Fibroblast of lung (primary cell): Measurements from ENCODE around the gene UAP1. TPM values are rescaled to one million over a fixed set of nuclear protein-coding genes. Genes with fewer than 3 reads are reported as not detected.
"Not testable (repeated sequence)": the region's sequence is repeated elsewhere in the genome, so short reads cannot be mapped to it uniquely, and the experiment has no call there.

Experiments
- DNase-seq, 2 donors: peaks; one replicate each; pipeline versions ENCODE4 v3.0.0 to v3.0.0-alpha.2; 2010; ENCODE audit warnings: low read depth in 2 of 2
- H2AFZ ChIP-seq: 2 replicates; pipeline ENCODE4 v1.5.1; 2012; ENCODE audit warnings: low read length, control low read depth, inconsistent platforms
- H3K27ac ChIP-seq: 2 replicates; pipeline ENCODE4 v1.5.1; 2011; ENCODE audit warnings: low read length, control low read depth; ENCODE audit not compliant: insufficient read depth
- H3K27me3 ChIP-seq: 2 replicates; pipeline ENCODE4 v1.5.1; 2011; ENCODE audit warnings: mild to moderate bottlenecking, low read length; ENCODE audit not compliant: control insufficient read depth, insufficient read depth
- H3K36me3 ChIP-seq: 2 replicates; pipeline ENCODE4 v1.5.1; 2011; ENCODE audit warnings: low read length; ENCODE audit not compliant: control insufficient read depth, insufficient read depth
- H3K4me1 ChIP-seq: 2 replicates; pipeline ENCODE4 v1.5.1; 2011; ENCODE audit warnings: low read length; ENCODE audit not compliant: control insufficient read depth, insufficient read depth; ENCODE audit errors: extremely low read depth
- H3K4me2 ChIP-seq: 2 replicates; pipeline ENCODE4 v1.5.1; 2011; ENCODE audit warnings: low read length, control low read depth; ENCODE audit not compliant: insufficient read depth; ENCODE audit errors: extremely low read depth
- H3K4me3 ChIP-seq, 4 experiments: fragments of 200-600 bp in 1 of 4; sonication (generic) in 1 of 4; replicated peaks in 1 of 4; 2 replicates each; pipeline ENCODE4 v1.5.1; 2011 to 2016; ENCODE audit warnings: low read length in 4 of 4, low read depth in 3 of 4, mild to moderate bottlenecking in 3 of 4, control low read depth in 2 of 4, inconsistent platforms in 1 of 4, mixed read lengths in 1 of 4; ENCODE audit not compliant: insufficient read depth in 1 of 4; ENCODE audit errors: control extremely low read depth in 1 of 4
- H3K79me2 ChIP-seq: 2 replicates; pipeline ENCODE4 v1.5.1; 2012; ENCODE audit warnings: mild to moderate bottlenecking, low read length, inconsistent platforms; ENCODE audit not compliant: control insufficient read depth, insufficient read depth
- H3K9ac ChIP-seq: 2 replicates; pipeline ENCODE4 v1.5.1; 2011; ENCODE audit warnings: mild to moderate bottlenecking, low read length, control low read depth; ENCODE audit not compliant: insufficient read depth
- H3K9me3 ChIP-seq: 2 replicates; pipeline ENCODE4 v1.5.1; 2012; ENCODE audit warnings: low read depth, low read length; ENCODE audit not compliant: control insufficient read depth, insufficient read depth
- H4K20me1 ChIP-seq: 2 replicates; pipeline ENCODE4 v1.5.1; 2011; ENCODE audit warnings: low read length; ENCODE audit not compliant: control insufficient read depth, insufficient read depth; ENCODE audit errors: extremely low read depth
- EZH2 ChIP-seq: IDR thresholded peaks from 2 replicates; pipeline ENCODE4 v1.5.1; 2012; ENCODE audit warnings: low read length, control low read depth, mild to moderate bottlenecking; ENCODE audit errors: missing control alignments
- polyA plus RNA-seq, 2 donors: library from polyadenylated mRNA; depleted of rRNA in 1 of 2; stranded (reverse) in 1 of 2; unstranded in 1 of 2; fragments of >200 nt; gene quantifications; 2 replicates each; pipeline ENCODE4 v1.2.1, GENCODE V29; 2011 to 2012; ENCODE audit warnings: missing spikeins in 1 of 2
- total RNA-seq: library from RNA; depleted of rRNA; stranded (reverse); fragments of >200 nt; gene quantifications from 2 replicates; pipeline ENCODE4 v1.2.1, GENCODE V29; 2014
- TF ChIP-seq, protein P1 (sequence below), 2 donors: IDR thresholded peaks in 1 of 2; conservative IDR thresholded peaks in 1 of 2; 1 replicate in 1 of 2; 2 replicates in 1 of 2; pipeline ENCODE4 v1.5.1; 2011 to 2012; ENCODE audit warnings: low read length in 2 of 2, control low read depth in 1 of 2, inconsistent platforms in 1 of 2, low read depth in 1 of 2, mild to moderate bottlenecking in 1 of 2

Gene UAP1
- total and polyA plus RNA-seq, 2 donors (not counting 1 experiment from before 2014, with no cell fraction given) = 81.9 to 108 TPM

DNA sequence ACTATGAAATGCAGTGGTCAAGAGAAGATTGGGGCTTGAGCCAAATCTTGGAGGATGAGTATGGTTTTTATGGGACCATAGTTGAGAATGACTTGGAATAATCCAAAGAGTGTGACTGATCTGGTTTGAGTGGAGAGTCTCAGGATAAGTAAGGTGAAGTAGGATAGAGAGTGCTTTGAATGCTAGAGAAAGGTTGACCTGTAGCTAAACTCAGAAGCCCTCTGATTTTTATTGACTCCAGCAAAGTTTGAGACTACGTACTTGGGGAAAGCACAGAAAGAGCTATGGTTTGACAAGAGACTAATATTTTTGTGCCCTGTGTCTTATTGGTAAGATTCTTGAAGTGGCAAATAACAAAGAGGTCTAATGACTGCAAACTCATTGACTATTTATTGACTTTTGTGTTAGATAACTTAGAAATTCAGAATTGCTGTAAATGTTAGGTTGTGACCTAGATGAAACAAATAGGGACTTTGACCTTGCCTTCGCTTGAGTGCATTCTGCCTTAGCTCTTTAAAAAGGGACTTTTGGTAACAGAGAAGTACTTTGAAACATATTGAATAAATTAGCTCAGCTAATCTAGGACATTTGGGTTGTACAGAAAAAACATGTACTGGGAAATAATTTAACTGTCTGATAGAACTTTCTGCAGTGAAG, 35.1 kb downstream of the UAP1 start:
- H4K20me1 ChIP-seq = no peaks in the 10 kb centered on the region
- no peak overlapping the region for H3K4me2 ChIP-seq
- H3K27me3 ChIP-seq = no peaks in the 10 kb centered on the region
- no peaks in the 10 kb centered on the region for H3K9me3 ChIP-seq
- DNase-seq = no peak
- H3K36me3 ChIP-seq = peaks cover 6% of the 10 kb centered on the region
- H3K9ac ChIP-seq = no peak overlapping the region
- no peak for TF ChIP-seq EZH2
- TF ChIP-seq, protein P1, sequence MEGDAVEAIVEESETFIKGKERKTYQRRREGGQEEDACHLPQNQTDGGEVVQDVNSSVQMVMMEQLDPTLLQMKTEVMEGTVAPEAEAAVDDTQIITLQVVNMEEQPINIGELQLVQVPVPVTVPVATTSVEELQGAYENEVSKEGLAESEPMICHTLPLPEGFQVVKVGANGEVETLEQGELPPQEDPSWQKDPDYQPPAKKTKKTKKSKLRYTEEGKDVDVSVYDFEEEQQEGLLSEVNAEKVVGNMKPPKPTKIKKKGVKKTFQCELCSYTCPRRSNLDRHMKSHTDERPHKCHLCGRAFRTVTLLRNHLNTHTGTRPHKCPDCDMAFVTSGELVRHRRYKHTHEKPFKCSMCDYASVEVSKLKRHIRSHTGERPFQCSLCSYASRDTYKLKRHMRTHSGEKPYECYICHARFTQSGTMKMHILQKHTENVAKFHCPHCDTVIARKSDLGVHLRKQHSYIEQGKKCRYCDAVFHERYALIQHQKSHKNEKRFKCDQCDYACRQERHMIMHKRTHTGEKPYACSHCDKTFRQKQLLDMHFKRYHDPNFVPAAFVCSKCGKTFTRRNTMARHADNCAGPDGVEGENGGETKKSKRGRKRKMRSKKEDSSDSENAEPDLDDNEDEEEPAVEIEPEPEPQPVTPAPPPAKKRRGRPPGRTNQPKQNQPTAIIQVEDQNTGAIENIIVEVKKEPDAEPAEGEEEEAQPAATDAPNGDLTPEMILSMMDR (conservative IDR thresholded peaks at IDR 0.05 in 1 of 2, IDR thresholded peaks at IDR 0.05 in 1 of 2; ENCODE audit: low read depth in 1 of 2, low read length in 2 of 2) = no peak
- no peak overlapping the region for H3K27ac ChIP-seq
- H3K79me2 ChIP-seq = no peaks in the 10 kb centered on the region
- H3K4me1 ChIP-seq = no peaks in the 10 kb centered on the region
- H3K4me3 ChIP-seq = no peak overlapping the region
- no peak overlapping the region for H2AFZ ChIP-seq

- no peak for DNase-seq
- no peak for TF ChIP-seq EZH2
- TF ChIP-seq, protein P1 (conservative IDR thresholded peaks at IDR 0.05 in 1 of 2, IDR thresholded peaks at IDR 0.05 in 1 of 2; ENCODE audit: low read depth in 1 of 2, low read length in 2 of 2) = no peak
- H2AFZ ChIP-seq = no peak overlapping the region
- no peaks in the 10 kb centered on the region for H3K27me3 ChIP-seq
- H3K9me3 ChIP-seq = no peaks in the 10 kb centered on the region
- no peak overlapping the region for H3K4me2 ChIP-seq
- no peaks in the 10 kb centered on the region for H3K79me2 ChIP-seq
- no peak overlapping the region for H3K9ac ChIP-seq
- no peak overlapping the region for H3K4me3 ChIP-seq
- no peaks in the 10 kb centered on the region for H4K20me1 ChIP-seq
- H3K27ac ChIP-seq = no peak overlapping the region
- peaks cover 2% of the 10 kb centered on the region for H3K36me3 ChIP-seq
- H3K4me1 ChIP-seq = no peaks in the 10 kb centered on the region
Observed at GRCh38 chr1:162599451-162599850, 37.9 kb downstream of the UAP1 start.

DNA sequence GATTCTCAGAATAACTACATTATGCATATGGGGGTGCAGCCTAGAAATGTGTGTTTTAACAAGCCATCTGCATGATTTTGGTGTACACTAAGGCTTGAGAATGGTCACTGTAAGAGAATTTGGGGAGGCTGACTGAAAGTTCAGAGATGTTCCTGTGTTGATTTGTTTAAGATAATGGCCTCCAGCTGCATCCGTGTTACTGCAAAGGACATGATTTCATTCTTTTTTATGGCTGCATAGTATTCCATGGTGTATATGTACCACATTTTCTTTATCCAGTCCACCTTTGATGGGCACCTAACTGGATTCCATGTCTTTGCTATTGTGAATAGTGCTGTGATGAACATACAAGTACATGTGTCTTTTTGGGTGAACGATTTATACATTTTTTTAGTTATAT, 41.6 kb downstream of the UAP1 start:
- H3K27ac ChIP-seq, H3K36me3 ChIP-seq: not testable (repeated sequence)

More for the DNA sequence above, 41.6 kb downstream of the UAP1 start:
- H3K79me2 ChIP-seq, H2AFZ ChIP-seq, H3K4me3 ChIP-seq, H3K4me2 ChIP-seq, H3K9ac ChIP-seq, H3K4me1 ChIP-seq, H3K9me3 ChIP-seq, DNase-seq, H3K27me3 ChIP-seq, H4K20me1 ChIP-seq: not testable (repeated sequence)
